GM21515 (cell line): ENCODE data around the gene NTRK2.
A peak's percentile ranks its signal among the peaks of the same experiment; 100 is the strongest.

Source experiments
- ATAC-seq: cut with Tn5 transposase; IDR thresholded peaks from one replicate; pipeline ENCODE4 v1.9.1; 2021; ENCODE audit not compliant: unreplicated experiment

Gene NTRK2

DNA sequence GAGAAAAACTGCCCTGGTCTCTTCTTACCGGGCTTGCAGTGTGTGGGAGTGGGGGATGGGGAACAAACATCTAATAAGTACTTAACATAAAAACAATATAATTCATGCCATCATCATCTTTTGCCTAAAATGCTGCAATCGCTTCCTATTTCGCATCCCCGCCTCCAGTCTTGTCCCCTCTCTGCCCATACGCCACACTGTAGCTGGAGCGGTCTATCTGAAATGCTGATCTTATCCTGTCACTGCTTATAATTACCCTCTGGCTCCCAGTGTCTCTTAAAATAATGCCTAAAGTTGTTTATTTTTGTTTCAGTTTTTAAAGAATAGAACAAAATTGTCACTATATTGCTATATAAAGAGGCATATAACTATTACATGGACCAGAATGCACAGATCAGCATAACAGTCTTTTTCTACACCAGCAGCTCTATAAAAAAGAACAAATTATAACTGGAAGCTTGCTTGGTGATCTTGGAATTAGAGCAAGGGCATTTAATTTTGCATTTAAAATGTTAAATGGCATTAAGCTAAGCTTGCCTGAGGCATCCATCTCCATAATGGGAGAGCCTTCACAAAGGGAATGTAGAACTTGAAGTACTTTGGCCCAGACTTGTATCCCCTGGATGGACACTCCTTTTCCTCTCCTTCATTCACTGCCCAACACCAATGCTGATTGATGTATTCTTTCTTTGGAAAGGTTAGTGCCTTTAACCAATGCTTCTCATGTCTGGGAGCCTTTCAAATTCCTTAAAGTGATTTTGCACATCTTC is 12.2 kb downstream of the NTRK2 start:
- ATAC-seq = no peak

DNA sequence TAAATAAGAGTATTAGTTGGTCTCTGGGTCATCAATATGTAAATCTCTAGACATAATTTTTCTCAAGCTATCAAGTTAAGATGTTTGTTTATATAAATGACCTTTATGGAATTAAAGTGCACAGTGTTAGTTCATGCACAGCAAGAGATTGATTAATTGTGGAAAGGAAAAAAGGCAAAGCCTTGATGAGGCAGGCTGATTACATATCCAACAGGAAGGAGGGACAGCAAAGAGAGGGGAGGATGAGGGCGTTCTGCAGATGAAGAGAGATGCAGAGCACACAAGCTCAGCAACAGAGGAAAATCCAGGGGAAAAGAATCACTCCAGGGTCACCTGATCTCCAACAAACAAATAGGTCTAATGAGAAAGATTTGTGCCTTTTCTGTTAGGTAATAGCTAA is 16.5 kb downstream of the NTRK2 start:
- no peak for ATAC-seq

DNA sequence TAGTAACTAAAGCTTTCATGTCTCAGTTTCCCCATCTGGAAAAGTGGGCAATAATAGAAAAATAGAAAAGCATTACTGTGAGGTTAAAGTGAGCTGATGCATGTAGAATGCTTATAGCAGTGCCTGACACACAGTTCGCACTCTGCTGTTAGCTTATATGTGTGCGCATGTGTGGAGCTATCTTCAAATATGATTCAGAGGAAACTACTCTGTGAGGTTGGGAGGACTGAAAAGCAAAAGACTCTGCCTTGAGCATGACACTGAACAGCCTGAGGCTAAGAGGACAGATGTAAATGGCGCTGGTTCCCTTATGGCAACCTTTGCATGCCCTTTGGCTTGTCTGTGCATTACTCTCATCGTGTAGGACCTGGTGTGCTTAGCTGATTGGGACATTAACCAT is 19.4 kb downstream of the NTRK2 start:
- ATAC-seq = no peak

DNA sequence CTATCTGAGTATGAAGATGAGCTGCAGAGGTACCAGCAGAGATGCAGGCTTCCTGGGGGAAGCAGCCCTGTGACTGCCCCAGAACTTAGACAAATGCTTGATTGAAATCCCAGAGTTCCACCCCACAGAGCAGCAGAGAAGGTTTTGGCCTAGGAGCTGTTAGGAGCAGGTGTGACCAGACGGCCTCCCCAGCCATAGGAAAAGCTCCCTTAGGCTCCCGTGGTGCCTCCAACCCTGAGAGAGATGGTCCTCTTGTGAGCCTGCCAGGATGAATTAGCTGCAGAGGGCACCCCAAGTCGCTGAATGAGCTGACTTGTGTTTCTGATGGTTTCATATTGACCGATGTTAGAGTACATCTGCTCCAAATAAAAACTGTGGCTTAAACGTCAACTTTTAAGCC is 22.1 kb downstream of the NTRK2 start:
- ATAC-seq = no peak

DNA sequence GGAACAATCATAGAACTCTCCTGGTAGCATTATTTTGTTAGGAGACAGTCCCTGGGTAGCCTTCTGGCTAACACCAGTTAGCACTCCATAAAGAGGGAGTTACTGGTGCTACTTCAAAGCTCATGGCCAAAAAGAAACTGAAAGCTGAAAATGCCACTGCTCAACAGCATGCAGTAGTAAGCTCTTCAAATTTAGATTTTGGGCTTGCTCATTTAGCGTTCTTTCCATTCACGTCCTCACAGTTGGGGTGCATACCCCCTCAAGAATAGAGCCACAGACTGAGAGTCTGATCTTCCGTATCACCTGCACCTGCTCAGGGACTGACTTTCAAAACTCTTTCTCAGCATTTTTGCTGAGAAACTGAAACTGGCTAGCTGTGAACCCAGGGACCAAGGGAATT is 24.7 kb downstream of the NTRK2 start:
- ATAC-seq = peak; percentile 85

DNA sequence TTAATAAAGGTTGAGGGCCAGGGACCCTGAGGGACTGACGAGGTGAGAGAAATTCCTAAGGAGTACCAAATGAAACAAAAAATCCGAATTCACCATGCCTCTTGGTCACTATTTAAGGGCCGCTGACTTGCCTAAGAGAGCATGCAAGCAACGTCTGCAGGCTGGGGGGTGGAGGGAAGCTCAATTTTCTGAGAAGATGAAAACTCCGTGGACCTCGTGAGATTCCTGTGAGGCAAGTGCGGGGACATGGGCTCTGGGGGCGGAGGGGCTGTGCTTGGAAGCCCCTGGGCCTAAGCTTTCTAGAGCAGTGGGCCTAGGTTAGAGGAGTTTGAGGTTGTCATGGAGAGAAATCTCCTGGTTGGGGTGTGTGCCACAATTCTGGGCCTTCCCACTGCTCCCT is 27.5 kb downstream of the NTRK2 start:
- ATAC-seq = no peak

DNA sequence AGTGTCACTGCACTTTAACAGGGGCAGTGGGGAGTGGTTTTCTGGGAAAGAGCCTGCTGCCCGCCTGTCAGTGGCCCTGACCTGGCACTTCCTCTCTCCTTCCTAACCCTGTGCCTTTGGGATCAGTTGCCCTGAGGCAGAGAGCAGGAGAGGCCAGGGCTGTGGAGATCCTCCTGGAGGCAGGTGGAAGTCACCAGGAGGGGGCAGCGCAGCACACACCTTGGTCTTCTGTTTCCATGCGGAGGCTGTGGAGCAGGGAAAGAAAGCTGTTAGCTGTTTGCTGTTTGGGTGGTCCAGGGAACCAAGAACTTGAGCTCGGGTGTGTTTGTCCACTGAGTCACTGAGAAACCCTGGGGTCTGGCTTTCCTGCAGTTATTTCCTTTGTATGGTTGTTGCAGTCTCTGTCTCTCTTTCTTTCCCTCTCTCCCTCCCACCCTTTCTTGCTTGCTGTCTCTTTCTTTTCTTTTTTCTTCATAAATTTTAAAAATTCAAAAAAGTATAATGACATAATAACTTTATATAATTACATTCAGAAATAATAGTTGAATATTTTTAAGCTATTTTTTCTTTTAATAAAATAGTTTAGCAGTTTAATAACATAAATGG is 28.1 kb downstream of the NTRK2 start:
- ATAC-seq = no peak

DNA sequence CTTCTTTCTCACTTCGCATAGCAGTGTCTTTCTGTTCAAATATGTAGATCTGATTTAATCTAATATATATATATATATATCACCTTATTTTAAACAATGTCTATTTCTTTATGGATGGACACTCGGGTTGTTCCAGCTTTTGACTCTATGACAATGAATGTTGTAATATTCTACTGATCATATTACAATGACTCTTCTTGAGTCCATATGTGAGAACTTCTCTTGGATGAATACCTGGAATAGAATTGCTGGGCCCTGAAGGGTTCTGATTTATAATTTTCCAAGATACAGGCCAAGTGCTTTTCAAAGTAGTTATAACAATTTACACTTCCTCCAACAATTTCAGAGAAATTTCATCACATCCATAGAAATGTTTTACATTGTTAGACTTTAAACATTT is 28.8 kb downstream of the NTRK2 start:
- no peak for ATAC-seq

DNA sequence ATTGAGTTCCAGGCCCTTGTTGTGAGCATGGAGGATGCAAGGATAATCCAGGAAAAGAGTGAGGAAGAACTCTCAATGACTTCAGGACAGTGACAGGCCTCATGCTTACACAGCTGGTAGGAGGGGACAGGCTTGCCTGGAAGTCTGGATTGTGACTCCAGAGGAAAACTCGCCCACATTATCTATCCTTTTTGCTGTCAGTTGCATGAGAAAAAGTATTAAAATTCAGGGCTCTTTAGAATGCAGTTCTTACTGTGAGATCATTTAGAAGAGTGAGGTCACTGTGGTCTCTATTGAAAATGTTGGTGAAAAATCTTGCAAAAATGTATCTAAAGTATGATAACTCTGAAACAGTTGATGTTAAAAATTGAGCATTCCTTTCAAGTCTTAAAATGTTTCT is 30.5 kb downstream of the NTRK2 start:
- no peak for ATAC-seq

DNA sequence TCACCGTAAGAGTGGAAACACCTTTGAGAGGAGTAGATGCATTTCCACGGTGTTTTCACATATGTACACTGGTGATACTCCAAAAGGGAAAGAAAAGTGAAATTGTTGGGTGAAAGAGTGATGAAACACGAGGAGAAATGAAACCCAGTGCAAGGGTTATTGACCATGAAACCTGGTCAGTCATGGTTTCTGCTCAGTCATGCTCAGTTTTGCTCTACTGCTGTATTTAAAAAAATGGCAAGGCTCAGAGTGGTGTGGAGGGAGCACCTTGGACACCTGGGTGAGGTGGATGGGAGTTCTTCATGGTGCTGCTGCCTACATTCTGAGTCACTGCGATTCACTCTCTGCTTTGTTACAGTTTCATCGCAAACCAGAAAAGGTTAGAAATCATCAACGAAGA is 32.3 kb downstream of the NTRK2 start:
- ATAC-seq = peak; percentile 89

DNA sequence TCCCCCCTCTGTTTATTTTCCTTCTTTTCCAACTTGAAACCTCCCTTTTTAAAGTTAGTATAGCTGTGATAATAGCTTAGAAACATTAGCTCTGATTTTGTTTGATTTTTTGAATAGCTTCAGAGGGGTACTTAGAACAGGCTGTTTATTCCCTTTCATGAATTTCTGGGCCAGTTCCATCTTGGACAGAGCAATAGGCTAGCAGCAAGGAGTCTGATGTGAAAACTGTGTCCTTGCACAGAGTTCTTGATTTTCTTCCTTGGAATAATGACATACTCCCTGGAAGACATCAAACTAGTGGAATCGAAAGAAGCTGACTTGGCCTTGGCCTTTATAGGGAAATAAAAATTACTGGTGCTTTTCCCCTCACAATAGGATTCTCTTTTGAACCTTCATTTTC is 32.9 kb downstream of the NTRK2 start:
- no peak for ATAC-seq

DNA sequence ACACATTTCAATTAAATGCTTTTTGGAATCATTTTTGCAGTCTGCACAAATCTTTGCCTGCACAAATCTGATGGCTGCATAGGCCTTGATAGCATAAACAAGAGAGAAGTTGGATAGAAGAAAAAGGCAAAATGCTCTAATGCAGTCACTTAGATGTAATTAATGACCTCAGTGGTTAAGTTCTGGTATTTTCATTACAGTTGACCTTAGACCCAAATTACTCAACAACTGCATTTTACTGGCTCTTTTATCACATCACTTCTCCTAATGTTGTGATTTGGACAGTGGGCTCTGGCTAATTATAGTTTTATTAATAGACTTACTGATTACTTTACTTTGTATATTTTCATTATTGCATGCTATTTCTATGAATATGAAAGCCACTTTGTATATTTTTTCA is 34.3 kb downstream of the NTRK2 start:
- no peak for ATAC-seq

DNA sequence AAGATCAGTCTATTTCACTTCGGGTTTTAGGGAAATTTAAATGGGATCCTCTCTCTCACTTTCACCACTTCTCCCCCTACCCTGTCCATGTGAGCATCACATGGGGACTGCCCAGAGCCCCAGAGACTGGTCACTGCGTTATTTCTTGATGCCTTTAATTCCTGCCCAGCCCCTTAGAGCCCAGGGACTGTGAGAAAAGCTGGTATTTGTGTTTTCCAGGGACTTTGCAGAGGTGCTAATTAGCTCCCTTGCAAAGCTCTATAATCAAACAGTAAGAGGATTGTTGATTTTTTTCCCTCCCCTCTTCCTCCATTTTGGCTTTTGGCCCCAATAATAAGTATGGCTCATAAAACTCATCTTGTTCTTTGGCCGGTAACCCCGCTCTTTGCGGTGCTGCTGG is 35.6 kb downstream of the NTRK2 start:
- no peak for ATAC-seq

DNA sequence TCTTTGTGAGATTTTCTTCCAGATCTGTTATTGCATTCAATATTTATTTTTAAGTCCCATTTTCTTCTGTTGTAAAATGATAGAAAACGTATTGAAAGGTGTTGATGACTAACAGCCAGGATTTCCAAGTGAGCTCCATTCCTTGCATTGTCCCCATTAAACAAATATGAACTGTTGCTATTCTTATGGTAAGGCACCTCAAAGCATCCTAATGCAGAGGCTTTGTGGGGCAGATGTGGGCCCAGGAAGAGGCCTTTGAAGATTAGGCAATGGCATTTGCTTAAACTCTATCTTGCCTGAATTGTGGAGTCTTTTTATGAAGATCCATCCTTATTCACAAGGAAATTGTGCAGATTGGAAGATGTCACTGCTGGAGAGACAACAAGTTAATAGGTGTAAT is 38.9 kb downstream of the NTRK2 start:
- no peak for ATAC-seq

DNA sequence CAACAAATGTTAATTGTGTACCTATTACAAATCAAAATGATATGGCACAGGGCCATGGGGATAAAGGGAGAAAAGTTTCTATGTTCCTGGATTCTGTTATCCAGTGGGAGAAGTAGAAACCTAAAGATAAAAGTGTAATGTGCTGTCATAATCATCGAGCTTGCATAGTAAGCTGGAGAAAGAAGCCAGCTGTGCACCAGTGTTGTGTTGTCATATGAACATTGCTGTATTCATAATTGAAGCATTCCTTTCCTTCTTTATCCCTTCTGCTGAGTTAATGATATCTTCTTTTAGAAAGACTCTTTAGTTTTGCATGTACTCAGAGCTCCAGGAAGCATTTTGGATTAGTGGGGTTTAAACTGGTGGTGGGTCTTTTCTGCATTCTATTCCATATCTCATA is 39.5 kb downstream of the NTRK2 start:
- ATAC-seq = no peak

DNA sequence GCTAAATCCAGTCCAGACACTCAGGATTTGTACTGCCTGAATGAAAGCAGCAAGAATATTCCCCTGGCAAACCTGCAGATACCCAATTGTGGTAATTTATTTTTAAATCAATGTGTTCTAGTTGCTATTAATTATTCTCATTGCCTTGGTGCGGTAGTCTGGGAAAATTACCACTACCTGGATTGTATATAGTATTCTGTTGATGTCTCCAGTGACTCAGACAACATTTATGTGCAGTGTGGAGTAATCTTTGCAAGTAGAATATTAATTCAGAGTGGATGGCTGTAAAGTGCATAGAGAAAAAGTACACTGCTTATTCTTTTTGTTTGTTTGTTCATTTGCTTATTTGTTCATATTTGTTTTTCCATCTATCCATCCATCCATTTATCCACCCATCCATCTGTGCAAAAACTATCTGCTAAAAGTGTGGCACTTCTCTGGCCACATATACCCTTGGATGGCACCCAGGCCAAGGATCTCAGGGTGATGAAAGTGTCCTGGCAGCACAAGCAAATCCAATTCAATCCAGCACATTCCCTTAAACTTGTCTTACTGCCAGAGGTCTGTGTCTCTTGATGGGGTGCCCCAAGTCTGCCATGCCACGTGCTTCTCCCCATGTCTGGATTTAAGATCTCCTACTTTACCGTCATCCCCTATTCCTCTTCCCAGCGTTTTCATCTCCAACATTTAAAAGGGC is 41.3 kb downstream of the NTRK2 start:
- ATAC-seq = no peak

DNA sequence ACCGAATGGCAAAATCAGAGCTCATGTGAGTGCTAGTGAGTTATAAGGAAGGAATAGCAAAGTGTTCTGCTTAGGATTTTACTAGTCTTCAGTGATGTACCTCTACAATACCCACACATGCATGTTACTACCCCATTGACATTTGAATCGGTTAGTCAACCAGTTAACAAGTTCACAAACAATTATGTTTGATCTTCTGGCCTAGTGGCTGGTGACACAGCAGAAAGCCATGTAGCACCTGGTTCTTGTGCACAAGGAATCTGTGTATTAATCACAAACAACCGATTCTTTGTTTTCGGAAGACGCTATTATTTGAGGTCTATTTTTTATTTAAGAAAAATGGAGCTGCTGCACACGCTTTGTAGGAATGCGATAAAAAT is 41.9 kb downstream of the NTRK2 start:
- no peak for ATAC-seq

DNA sequence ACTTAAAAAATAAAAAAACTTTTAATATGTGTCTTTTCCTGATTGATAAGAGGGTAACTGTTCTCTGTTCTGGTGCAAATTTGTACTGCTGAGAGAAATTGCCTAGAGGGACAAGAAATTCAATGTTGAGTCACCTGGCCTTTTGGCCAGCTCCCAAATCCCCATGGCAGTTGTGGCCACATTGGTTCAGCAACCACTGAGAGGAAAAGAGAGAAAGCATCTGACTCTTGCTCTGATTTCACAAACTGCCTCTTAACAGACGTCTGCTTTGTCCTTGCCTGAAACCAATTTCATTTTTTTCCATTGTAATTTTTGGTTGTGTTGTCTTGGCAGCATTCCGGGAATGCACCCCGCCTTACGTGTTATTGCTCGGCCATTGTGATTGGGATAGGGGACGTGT is 42.4 kb downstream of the NTRK2 start:
- no peak for ATAC-seq

DNA sequence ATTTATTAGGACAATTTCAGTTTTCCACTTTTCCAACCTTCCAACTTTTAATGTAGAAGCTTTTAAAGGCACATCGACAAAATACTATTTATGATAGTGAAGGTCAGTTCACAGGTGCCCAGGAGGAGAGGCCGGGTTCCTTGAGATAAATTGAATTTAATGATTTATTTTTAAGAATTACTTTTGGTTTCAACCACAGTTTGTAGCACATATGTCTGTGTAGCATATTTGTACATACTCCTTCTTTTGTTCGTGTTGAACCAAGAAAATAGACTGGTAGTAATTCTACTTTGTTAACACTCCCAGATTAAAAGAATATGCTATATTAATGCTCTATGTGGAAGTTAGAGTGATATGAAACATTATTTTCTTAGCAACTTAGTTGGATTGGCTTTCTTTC is 46.7 kb downstream of the NTRK2 start:
- ATAC-seq = no peak

DNA sequence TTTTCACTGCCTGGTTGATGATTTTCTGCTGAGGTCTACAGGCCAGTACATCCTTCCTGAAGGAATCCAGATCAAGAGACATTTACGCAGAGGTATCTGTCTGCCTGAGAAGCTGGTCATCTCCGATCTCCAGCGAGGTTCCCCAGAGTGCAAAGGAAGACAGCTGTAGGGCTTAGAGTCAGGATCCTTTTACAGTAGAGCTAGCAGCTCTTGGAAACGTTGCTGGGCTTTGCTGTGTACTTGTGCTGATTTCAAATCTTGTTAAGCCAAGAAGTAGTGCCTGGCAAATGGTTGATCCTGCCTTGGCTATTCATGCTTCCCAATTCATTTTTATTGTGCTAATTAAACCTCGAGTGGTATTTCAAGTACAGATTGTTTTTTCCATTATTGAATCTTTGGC is 48.9 kb downstream of the NTRK2 start:
- ATAC-seq = no peak

DNA sequence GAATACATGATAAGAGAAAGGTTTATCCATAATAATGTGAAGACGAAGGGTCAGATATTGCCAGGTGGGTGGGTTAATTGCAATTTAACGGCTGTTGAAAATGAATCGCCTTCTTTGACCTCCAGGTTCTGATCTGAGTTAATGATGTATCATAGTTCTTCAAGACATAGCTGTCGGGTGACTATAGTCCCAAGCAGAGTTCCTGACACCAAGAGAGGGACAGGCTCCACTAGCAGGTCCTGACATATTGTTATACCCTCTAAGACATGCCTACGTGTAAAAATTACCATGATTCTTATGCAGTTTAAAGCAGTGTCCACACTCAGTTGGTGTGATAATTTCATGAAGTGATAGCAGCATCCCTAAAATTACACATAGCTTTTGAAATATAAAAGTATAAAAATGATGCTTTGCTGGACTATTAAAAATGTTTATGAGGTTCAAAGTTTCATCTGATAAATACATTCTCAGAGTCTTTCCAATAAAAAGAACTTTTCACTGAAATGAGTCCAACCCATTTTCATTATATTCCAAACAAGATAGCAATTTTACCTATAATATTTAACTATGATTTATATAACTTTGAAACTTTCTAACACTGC is 53.0 kb downstream of the NTRK2 start:
- ATAC-seq = no peak

DNA sequence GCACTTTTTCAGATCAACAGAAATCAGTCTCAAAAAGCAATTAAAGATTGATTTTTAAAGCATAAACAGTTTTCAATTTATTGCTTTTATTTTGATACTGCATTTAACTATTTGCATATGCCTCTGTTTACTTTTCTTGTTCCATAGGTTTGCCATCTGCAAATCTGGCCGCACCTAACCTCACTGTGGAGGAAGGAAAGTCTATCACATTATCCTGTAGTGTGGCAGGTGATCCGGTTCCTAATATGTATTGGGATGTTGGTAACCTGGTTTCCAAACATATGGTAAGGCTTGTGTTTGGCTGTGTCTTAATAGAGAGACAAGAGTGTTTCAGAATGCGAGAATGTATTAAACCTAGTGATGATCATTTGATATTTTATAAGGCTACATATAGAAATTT is 53.9 kb downstream of the NTRK2 start:
- ATAC-seq = no peak
